NCI-H524 (cell line): ENCODE data around the gene KLHL22.
"Not testable (repeated sequence)": the region's sequence is repeated elsewhere in the genome, so short reads cannot be mapped to it uniquely, and the experiment has no call there.

Experiments used
- DNase-seq, 2 experiments: peaks; one replicate each; lab custom pipeline; 2025; lab: John Stamatoyannopoulos, UW

Gene KLHL22

GRCh38 chr22:20524004-20524481 is 28.4 kb upstream of the KLHL22 start:
- no peak for DNase-seq

DNA sequence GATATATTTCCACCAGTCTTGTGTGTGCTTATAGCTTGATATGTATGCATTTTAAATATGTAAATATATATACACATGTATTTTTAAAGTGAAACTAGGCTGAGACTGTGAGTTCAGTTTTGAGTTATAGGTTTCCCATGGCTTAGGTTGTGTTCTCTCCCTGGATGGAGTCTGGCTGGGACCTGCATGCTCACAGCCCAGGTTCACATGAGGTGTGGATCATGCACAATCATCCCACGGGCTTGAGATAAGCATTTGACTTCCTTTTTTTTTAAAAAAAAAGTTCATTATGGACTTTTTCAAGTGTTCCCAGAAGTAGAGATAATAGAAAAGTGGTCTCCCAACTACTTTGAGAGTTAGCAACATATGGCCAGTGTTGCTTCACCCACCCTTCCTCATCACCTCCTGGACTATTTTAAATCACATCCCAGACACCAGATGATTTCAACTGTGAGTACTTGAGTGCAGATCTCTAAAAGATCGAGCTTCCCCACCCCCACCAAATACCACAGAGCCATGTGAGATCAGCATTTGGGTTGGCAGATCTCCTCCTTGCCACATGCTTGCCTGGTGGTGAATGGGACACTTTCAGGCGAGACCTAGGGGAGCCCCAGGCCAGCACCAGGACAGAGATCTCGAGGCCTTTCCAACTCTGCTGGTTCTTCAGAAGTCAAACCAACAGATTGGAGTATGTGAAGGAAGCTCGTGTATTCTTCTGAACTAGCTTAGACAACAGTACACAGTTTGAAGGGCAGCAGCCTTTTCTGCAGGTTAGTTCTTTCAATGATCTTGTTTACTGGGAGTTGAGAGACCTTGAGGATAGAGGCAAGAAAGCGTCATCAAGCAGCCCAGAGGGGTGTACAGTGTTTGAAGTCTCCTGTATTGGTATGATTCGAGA is 27.7 kb upstream of the KLHL22 start:
- peak; percentile 29 to 73 for DNase-seq

- no peak for DNase-seq
Observed at GRCh38 chr22:20522134-20523004, 26.8 kb upstream of the KLHL22 start.

- no peak for DNase-seq
Observed at GRCh38 chr22:20520093-20520511, 24.5 kb upstream of the KLHL22 start.

DNA sequence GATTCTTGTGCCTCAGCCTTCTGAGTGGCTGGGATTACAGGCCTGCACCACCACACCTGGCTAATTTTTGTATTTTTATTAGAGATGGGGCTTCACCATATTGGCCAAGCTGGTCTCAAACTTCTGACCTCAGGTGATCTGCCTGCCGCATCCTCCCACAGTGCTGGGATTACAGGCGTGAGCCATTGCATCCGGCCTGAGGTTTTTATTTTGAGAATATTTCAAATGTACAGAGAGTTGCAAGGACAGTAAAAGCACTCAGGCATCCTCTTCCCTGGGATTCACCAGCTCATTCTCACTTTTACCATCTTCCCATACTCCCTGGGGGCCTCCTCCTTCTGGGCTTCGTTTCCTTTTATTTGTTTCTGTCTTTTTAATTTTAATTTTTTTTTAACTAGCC is 24.0 kb upstream of the KLHL22 start:
- DNase-seq: no peak

- DNase-seq: no peak
Observed at GRCh38 chr22:20517841-20518592, 22.4 kb upstream of the KLHL22 start.

- no peak for DNase-seq
Observed at GRCh38 chr22:20517422-20517821, 21.8 kb upstream of the KLHL22 start.

DNA sequence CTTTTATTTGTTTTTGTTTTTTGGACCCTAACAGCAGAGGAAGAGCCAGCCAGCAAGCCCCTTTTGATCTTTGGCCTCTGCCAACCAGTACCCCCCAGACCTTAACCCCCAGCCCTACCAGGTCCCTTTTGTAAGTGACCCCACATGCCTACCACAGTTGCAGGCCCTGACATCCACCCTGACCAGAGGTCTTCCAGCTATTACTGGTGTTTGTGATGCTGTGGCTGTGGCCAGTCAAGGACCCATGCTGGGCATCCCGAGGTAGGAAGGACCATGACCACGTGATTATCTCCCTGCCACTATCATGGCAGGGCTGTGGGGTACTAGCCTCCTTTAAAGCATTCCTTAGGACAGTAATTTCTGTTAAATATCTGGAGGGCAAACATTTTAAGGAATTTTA is 20.8 kb upstream of the KLHL22 start:
- DNase-seq: no peak

- DNase-seq: no peak
Observed at GRCh38 chr22:20514658-20515406, 19.2 kb upstream of the KLHL22 start.

- DNase-seq: no peak
Observed at GRCh38 chr22:20511578-20512229, 16.1 kb upstream of the KLHL22 start.

DNA sequence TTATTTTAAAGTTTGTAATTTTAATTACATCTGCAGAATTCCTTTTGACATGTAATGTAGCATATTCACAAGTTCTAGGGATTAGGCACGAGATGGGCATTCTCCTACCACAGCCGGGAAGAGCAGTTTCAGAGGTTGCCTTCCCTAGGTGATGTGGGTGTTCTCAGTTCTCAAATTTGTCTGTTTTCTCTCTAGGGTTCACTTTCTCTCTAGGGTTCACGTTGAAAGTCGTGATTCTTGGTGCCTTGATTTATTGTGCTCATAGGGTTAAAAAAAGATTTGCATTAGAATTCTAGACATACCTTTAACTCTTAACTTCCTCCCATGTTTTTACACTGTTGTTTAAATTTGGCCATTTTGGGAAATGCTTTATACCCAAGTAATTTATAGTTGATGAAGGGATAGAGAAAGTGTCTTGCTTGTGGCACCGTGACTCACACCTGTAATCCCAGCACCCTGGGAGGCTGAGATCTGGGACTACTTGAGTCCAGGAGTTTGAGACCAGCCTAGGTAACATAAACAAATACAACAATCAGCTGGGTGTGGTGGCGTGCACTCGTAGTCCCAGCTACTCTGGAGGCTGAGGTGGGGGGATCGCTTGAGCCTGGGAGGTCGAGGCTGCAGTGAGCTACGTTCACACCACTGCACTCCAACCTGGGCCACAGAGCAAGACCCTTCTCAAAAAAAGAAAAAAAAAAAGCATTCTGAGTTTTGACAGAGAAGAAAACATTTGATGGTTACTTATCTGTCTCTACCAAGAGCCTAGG is 15.4 kb upstream of the KLHL22 start:
- DNase-seq: no peak

DNA sequence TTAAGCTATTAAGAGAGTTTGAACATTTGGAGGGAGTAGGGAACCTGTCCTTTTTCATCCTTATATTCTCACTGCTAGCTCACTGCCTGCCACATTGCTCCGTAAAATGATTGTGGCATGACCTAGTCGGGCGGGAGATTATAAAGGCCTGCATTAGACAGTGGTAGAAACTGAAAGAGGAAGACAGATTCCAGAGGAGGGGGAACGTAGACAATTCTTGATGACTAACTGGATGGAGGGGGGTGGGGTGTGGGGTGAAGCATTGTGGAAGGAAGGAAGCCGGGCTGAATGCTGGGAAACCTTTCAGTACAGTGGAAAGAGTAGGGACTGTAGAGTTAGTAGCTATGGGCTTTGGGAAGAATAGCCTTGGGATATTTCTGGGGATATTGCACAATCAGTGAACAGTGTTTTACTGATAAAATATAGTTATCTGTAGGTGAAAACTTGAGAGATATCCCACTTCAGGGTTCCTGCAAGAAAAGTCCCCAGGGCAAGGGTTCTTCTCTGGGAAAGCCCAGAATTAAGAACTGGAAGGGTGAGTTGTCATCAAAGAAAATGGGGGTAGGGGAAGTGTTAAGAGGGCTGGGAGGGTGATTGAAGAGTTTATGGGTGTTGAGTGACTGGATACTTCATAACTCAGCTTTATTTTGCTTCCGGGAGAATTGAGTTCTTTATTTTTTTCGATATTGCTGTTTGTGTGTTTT is 13.9 kb upstream of the KLHL22 start:
- no peak for DNase-seq

DNA sequence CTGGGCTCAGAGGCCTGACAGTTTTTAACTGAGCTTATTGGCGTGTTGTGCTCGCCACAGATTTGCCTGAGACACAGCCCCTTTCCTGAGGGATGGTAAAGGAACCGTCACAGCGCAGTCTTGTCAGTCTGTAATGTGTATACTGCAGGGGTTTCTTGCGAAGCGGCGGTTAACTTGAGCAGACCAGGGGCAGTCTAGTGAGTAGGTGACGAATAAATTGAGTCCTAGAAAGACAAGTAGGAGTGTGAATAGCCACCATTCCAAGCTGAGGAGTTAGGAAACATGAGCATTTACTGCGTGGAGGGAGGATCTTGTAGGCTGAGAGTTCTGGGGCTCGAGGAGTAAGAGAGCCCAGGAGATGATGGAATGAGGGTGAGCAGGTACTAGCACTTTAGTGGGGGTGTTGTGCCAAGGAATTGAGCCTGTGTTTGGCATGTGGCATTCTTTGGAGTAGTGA is 13.2 kb upstream of the KLHL22 start:
- no peak for DNase-seq

DNA sequence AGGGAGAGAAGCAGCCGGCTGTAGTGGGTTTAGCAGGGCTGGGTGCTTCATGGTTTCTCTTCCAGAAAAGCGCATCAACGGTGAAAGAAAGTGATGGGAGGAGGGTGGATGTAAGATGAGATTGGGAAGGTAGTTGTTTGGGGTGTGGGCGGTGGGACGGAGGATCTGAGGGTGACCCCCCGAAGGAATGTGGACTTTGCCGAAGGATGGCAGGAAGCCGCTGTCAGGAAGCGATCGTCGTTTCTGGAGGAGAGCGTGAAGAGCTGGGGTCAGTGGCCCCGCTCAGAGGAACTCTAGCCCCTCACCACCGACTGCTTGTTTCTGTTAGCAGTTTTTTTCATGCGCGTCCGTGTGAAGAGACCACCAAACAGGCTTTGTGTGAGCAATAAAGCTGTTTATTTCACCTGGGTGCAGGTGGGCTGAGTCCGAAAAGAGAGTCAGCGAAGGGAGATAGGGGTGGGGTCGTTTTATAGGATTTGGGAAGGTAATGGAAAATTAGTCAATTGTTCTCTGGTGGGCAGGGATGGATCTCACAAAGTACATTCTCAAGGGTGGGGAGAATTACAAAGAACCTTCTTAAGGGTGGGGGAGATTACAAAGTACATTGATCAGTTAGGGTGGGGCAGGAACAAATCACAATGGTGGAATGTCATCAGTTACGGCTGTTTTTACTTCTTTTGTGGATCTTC is 12.6 kb upstream of the KLHL22 start:
- DNase-seq: not testable (repeated sequence)

- DNase-seq: peak; percentile 82 to 89
Observed at GRCh38 chr22:20507253-20508066, 11.9 kb upstream of the KLHL22 start, which contains the start of gene MED15. Gene MED15 (plus strand): TSS chr22:20507610. CDS start chr22:20507679, 69 bp downstream.

GRCh38 chr22:20506543-20507252 is 11.1 kb upstream of the KLHL22 start:
- no peak for DNase-seq
